ENCODE measurements around the gene CASQ2. TPM values are rescaled to one million over a fixed set of nuclear protein-coding genes. Genes with fewer than 3 reads are reported as not detected.

CASQ2 gene
- total and polyA plus RNA-seq, 2 donors (not counting 3 experiments of a cell fraction or from before 2014, with no cell fraction given), result not detected

- H3K9ac ChIP-seq (replicated peaks; ENCODE audit: extremely low read depth, insufficient read depth, low read length), result no peak overlapping the region
- ChIA-PET CTCF (interaction anchor here (0.6 to 1.3 kb wide), 3 partner anchors 9 to 64 kb away, joined by 3 to 4 read pairs (median 4); no protein-coding TSS in a partner anchor), POLR2A (no interaction called here)
- H3K9me1 ChIP-seq (replicated peaks; ENCODE audit: control insufficient read depth, extremely low read depth, insufficient read depth, low read length), result no peaks in the 10 kb centered on the region
- no TSS peak for BruUV-seq (replicated peaks)
- H3K27me3 ChIP-seq (ENCODE audit: control insufficient read depth in 2 of 2, insufficient read depth in 2 of 2, low read length in 2 of 2), result no peaks in the 10 kb centered on the region
- H3K27ac ChIP-seq (ENCODE audit: insufficient read depth, low read depth, low read length), result no peak overlapping the region
- TF ChIP-seq GATA2 (IDR thresholded peaks at IDR 0.05; ENCODE audit: insufficient read depth, insufficient read length, low read depth, low read length) (no peak), EZH2 (IDR thresholded peaks at IDR 0.05; ENCODE audit: borderline replicate concordance, low read depth, low read length, severe bottlenecking) (no peak), POLR2A (IDR thresholded peaks at IDR 0.05; ENCODE audit: low read depth, low read length) (no peak), POLR2AphosphoS5 (IDR thresholded peaks at IDR 0.05; ENCODE audit: insufficient read depth, low read depth, low read length) (no peak), MAX (IDR thresholded peaks at IDR 0.05; ENCODE audit: insufficient read depth, insufficient read length) (no peak), JUN (IDR thresholded peaks at IDR 0.05; ENCODE audit: borderline replicate concordance, insufficient read depth, insufficient read length, low read depth) (no peak), FOS (IDR thresholded peaks at IDR 0.05; ENCODE audit: borderline replicate concordance, insufficient read depth, low read length) (no peak), MYC (IDR thresholded peaks at IDR 0.05; ENCODE audit: low read depth, low read length) (no peak)
- TF ChIP-seq, protein P1, sequence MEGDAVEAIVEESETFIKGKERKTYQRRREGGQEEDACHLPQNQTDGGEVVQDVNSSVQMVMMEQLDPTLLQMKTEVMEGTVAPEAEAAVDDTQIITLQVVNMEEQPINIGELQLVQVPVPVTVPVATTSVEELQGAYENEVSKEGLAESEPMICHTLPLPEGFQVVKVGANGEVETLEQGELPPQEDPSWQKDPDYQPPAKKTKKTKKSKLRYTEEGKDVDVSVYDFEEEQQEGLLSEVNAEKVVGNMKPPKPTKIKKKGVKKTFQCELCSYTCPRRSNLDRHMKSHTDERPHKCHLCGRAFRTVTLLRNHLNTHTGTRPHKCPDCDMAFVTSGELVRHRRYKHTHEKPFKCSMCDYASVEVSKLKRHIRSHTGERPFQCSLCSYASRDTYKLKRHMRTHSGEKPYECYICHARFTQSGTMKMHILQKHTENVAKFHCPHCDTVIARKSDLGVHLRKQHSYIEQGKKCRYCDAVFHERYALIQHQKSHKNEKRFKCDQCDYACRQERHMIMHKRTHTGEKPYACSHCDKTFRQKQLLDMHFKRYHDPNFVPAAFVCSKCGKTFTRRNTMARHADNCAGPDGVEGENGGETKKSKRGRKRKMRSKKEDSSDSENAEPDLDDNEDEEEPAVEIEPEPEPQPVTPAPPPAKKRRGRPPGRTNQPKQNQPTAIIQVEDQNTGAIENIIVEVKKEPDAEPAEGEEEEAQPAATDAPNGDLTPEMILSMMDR (IDR thresholded peaks at IDR 0.05; ENCODE audit: extremely low read depth in 1 of 2, insufficient read depth in 1 of 2, low read depth in 1 of 2, low read length in 2 of 2), result no peak
- dilution Hi-C loops (cut with MboI; ENCODE audit: extremely low pct_ligation_motif_present, low sequenced_read_pairs), result no loop called here
- H4K20me1 ChIP-seq (replicated peaks; ENCODE audit: control insufficient read depth, extremely low read depth, insufficient read depth, low read length), result no peaks in the 10 kb centered on the region
- intact Hi-C loops (cut with micrococcal nuclease), result no loop called here
- no peak for FAIRE-seq
- H2AFZ ChIP-seq (ENCODE audit: low read depth, low read length), result no peak overlapping the region
- DNase-seq (ENCODE audit: low read depth, low spot score), result no peak
- H3K4me1 ChIP-seq (ENCODE audit: control insufficient read depth, extremely low read depth, insufficient read depth, low read length), result peaks cover 9% of the 10 kb centered on the region
- no peaks in the 10 kb centered on the region for H3K9me3 ChIP-seq (replicated peaks; ENCODE audit: control insufficient read depth, insufficient read depth, low read length)
- H3K4me3 ChIP-seq (replicated peaks in 1 of 3; ENCODE audit: insufficient read depth in 1 of 3, low read depth in 1 of 3, low read length in 3 of 3), result no peak overlapping the region
- H3K4me2 ChIP-seq (ENCODE audit: insufficient read depth, low read length), result no peak overlapping the region
- H3K36me3 ChIP-seq (ENCODE audit: control insufficient read depth in 2 of 2, extremely low read depth in 1 of 2, insufficient read depth in 2 of 2, low read length in 2 of 2), result no peaks in the 10 kb centered on the region
- peaks cover 4% of the 10 kb centered on the region for H3K79me2 ChIP-seq (ENCODE audit: control insufficient read depth, insufficient read depth, low read length)
Observed at GRCh38 chr1:115672224-115673009, 96.1 kb downstream of the CASQ2 start.

Measured in endothelial cell of umbilical vein (primary cell).